NB4 (cell line): ENCODE measurements around the gene GM2A.

Source experiments
- DNase-seq: peaks from one replicate; pipeline ENCODE4 v3.0.0; 2010; ENCODE audit warnings: low read depth
- H3K4me3 ChIP-seq: one replicate; pipeline ENCODE4 v1.5.1; 2011; ENCODE audit warnings: mild to moderate bottlenecking, low read depth, low read length, moderate library complexity
- CTCF ChIP-seq: IDR thresholded peaks from one replicate; pipeline ENCODE4 v1.5.1; 2012; ENCODE audit warnings: low read depth, low read length
- MAX ChIP-seq: IDR thresholded peaks from 2 replicates; pipeline ENCODE4 v1.6.1; 2011; ENCODE audit warnings: low read depth, low read length
- MYC ChIP-seq: IDR thresholded peaks from 2 replicates; pipeline ENCODE4 v1.6.1; 2011; ENCODE audit warnings: low read depth, low read length
- POLR2A ChIP-seq: IDR thresholded peaks from 2 replicates; pipeline ENCODE4 v1.6.1; 2011; ENCODE audit warnings: mild to moderate bottlenecking; ENCODE audit not compliant: insufficient read length; ENCODE audit errors: extremely low read depth

Gene GM2A

GRCh38 chr5:151245680-151246219, 7.2 kb upstream of the GM2A start:
- no peak for DNase-seq
- TF ChIP-seq POLR2A: no peak
- no peak for TF ChIP-seq CTCF
- TF ChIP-seq MAX: no peak
- TF ChIP-seq MYC: no peak
- H3K4me3 ChIP-seq: no peak overlapping the region

- no peak for TF ChIP-seq CTCF
- no peak for TF ChIP-seq POLR2A
- TF ChIP-seq MYC: no peak
- no peak for TF ChIP-seq MAX
- H3K4me3 ChIP-seq: no peak overlapping the region
- DNase-seq: no peak
These were observed 4.3 kb upstream of the GM2A start for GRCh38 chr5:151248651-151249050.

- DNase-seq: no peak
- TF ChIP-seq POLR2A (no peak), MAX (no peak; the same call in 1 of the 2 replicates), CTCF (no peak), MYC (no peak)
- H3K4me3 ChIP-seq: no peak overlapping the region
These were observed 3.7 kb upstream of the GM2A start for GRCh38 chr5:151249281-151249680.

GRCh38 chr5:151250346-151251000, 2.5 kb upstream of the GM2A start:
- no peak overlapping the region for H3K4me3 ChIP-seq
- no peak for DNase-seq
- no peak for TF ChIP-seq CTCF

GRCh38 chr5:151251001-151251551, 1.9 kb upstream of the GM2A start:
- peak; percentile 18 for DNase-seq
- no peak for TF ChIP-seq MAX
- no peak for TF ChIP-seq MYC
- TF ChIP-seq CTCF: no peak
- no peak for TF ChIP-seq POLR2A
- no peak overlapping the region for H3K4me3 ChIP-seq

GRCh38 chr5:151251621-151252020, 1.4 kb upstream of the GM2A start:
- peak overlapping the region; percentile 61 for H3K4me3 ChIP-seq
- TF ChIP-seq MAX: no peak
- TF ChIP-seq CTCF: no peak
- TF ChIP-seq POLR2A: no peak
- TF ChIP-seq MYC: no peak
- no peak for DNase-seq
